SU-DHL-6 (cell line): ENCODE measurements around the gene HOXA3.

Source experiments
- H2AFZ ChIP-seq: fragments of 200-600 bp; sonication (generic); 2 replicates; pipeline ENCODE4 v1.6.1; 2014; ENCODE audit warnings: low read depth, mild to moderate bottlenecking, moderate library complexity, mixed read lengths, antibody characterized with exemption, low read length; ENCODE audit not compliant: severe bottlenecking
- H3F3A ChIP-seq: fragments of 200-600 bp; shearing (Covaris generic); 2 replicates; pipeline ENCODE4 v1.6.0; 2016; ENCODE audit warnings: antibody characterized with exemption, mild to moderate bottlenecking; ENCODE audit not compliant: insufficient read depth
- H3K27ac ChIP-seq: fragments of 200-600 bp; sonication (generic); 2 replicates; pipeline ENCODE4 v1.5.1; 2016; ENCODE audit warnings: low read depth, mild to moderate bottlenecking, low read length, moderate library complexity, mixed read lengths
- H3K27me3 ChIP-seq: fragments of 200-600 bp; sonication (generic), shearing (Covaris generic); 2 replicates; pipeline ENCODE4 v1.6.0; 2014; ENCODE audit warnings: mild to moderate bottlenecking, low read length
- H3K36me3 ChIP-seq: fragments of 200-600 bp; sonication (generic); 2 replicates; pipeline ENCODE4 v1.6.1; 2014; ENCODE audit warnings: mild to moderate bottlenecking, low read length, mixed read lengths
- H3K4me2 ChIP-seq: fragments of 300-600, 200-600 bp; shearing (Covaris generic), sonication (generic); 2 replicates; pipeline ENCODE4 v1.6.0; 2014; ENCODE audit warnings: low read length, low read depth, mild to moderate bottlenecking; ENCODE audit not compliant: poor library complexity, severe bottlenecking
- H3K4me3 ChIP-seq: fragments of 200-600 bp; sonication (generic); 2 replicates; pipeline ENCODE4 v1.5.1; 2014; ENCODE audit warnings: antibody characterized with exemption, low read length, mild to moderate bottlenecking, mixed read lengths; ENCODE audit not compliant: insufficient read depth, poor library complexity, severe bottlenecking
- H3K79me2 ChIP-seq: fragments of 200-600 bp; sonication (generic); 2 replicates; pipeline ENCODE4 v1.6.1; 2014; ENCODE audit warnings: mild to moderate bottlenecking, low read length, moderate library complexity; ENCODE audit not compliant: insufficient read depth
- H3K9ac ChIP-seq: fragments of 200-600 bp; sonication (generic); 2 replicates; pipeline ENCODE4 v1.7.0; 2014; ENCODE audit warnings: mild to moderate bottlenecking, low read length
- H3K9me2 ChIP-seq: fragments of 200-600 bp; sonication (generic); replicated peaks from 2 replicates; pipeline ENCODE4 v1.6.1; 2014; ENCODE audit warnings: low read length; ENCODE audit not compliant: insufficient read depth
- H3K9me3 ChIP-seq: fragments of 200-600 bp; sonication (generic); 2 replicates; pipeline ENCODE4 v1.6.1; 2014; ENCODE audit warnings: low read length, mixed read lengths; ENCODE audit not compliant: insufficient read depth
- H4K20me1 ChIP-seq: fragments of 200-600 bp; sonication (generic); 2 replicates; pipeline ENCODE4 v1.6.1; 2014; ENCODE audit warnings: low read depth, mild to moderate bottlenecking, antibody characterized with exemption, low read length, moderate library complexity, mixed read lengths
- CTCF ChIP-seq: fragments of 200-600 bp; sonication (generic); IDR thresholded peaks from one replicate; pipeline ENCODE4 v1.5.1; 2017; ENCODE audit warnings: antibody characterized with exemption, mild to moderate bottlenecking, low read length, moderate library complexity; ENCODE audit not compliant: insufficient read depth, poor library complexity, severe bottlenecking
- EZH2phosphoT487 ChIP-seq: fragments of 200-600 bp; sonication (generic), shearing (Covaris generic); conservative IDR thresholded peaks from 2 replicates; pipeline ENCODE4 v1.6.1; 2018; ENCODE audit warnings: mild to moderate bottlenecking, antibody characterized with exemption, low read length, moderate library complexity, mixed read lengths

Gene HOXA3

GRCh38 chr7:27169658-27170425, 17.5 kb upstream of the HOXA3 start:
- H3K36me3 ChIP-seq, result no peaks in the 10 kb centered on the region
- H2AFZ ChIP-seq, result no peak overlapping the region
- no peaks in the 10 kb centered on the region for H3K27me3 ChIP-seq
- no peak overlapping the region for H3K9ac ChIP-seq
- no peaks in the 10 kb centered on the region for H3K9me2 ChIP-seq
- no peaks in the 10 kb centered on the region for H4K20me1 ChIP-seq
- no peak overlapping the region for H3K4me2 ChIP-seq
- no peak for TF ChIP-seq EZH2phosphoT487
- TF ChIP-seq CTCF, result no peak
- no peaks in the 10 kb centered on the region for H3K79me2 ChIP-seq
- H3K4me3 ChIP-seq, result no peak overlapping the region
- H3K9me3 ChIP-seq, result no peaks in the 10 kb centered on the region
- no peak overlapping the region for H3K27ac ChIP-seq
- no peaks in the 10 kb centered on the region for H3F3A ChIP-seq

- H4K20me1 ChIP-seq, result no peaks in the 10 kb centered on the region
- no peaks in the 10 kb centered on the region for H3K27me3 ChIP-seq
- H3F3A ChIP-seq, result no peaks in the 10 kb centered on the region
- H3K9me3 ChIP-seq, result no peaks in the 10 kb centered on the region
- H3K36me3 ChIP-seq, result no peaks in the 10 kb centered on the region
- H3K79me2 ChIP-seq, result no peaks in the 10 kb centered on the region
- H3K4me3 ChIP-seq, result no peak overlapping the region
- TF ChIP-seq EZH2phosphoT487 (no peak), CTCF (no peak)
- no peak overlapping the region for H3K4me2 ChIP-seq
- H2AFZ ChIP-seq, result no peak overlapping the region
- H3K27ac ChIP-seq, result no peak overlapping the region
- H3K9me2 ChIP-seq, result no peaks in the 10 kb centered on the region
- H3K9ac ChIP-seq, result no peak overlapping the region
These were observed 16.0 kb upstream of the HOXA3 start for GRCh38 chr7:27168265-27168947.

GRCh38 chr7:27167916-27168264, 15.5 kb upstream of the HOXA3 start:
- no peak overlapping the region for H2AFZ ChIP-seq
- H3K36me3 ChIP-seq, result no peaks in the 10 kb centered on the region
- no peaks in the 10 kb centered on the region for H3K27me3 ChIP-seq

More at GRCh38 chr7:27167916-27168264, 15.5 kb upstream of the HOXA3 start:
- no peak overlapping the region for H3K4me2 ChIP-seq
- H4K20me1 ChIP-seq, result no peaks in the 10 kb centered on the region
- TF ChIP-seq CTCF, result no peak
- no peak for TF ChIP-seq EZH2phosphoT487
- H3K4me3 ChIP-seq, result no peak overlapping the region
- no peaks in the 10 kb centered on the region for H3K9me3 ChIP-seq
- H3K9me2 ChIP-seq, result no peaks in the 10 kb centered on the region
- H3K9ac ChIP-seq, result no peak overlapping the region
- no peaks in the 10 kb centered on the region for H3K79me2 ChIP-seq
- peaks cover 2% of the 10 kb centered on the region; the same call in 1 of the 2 replicates for H3F3A ChIP-seq
- H3K27ac ChIP-seq, result no peak overlapping the region
